H1 (cell line): ENCODE results near the gene ZNF462. TPM values are rescaled to one million over a fixed set of nuclear protein-coding genes. Genes with fewer than 3 reads are reported as not detected.

Experiments
- CTCF ChIA-PET: fragments of 300-600 bp; sonication (Branson Sonifier 250); formaldehyde crosslinking; loops from one replicate; lab custom pipeline; 2021; ENCODE audit not compliant: partially characterized antibody; lab: Charles Lee
- POLR2A ChIA-PET: fragments of 300-600 bp; sonication (Branson Sonifier 250); formaldehyde crosslinking; loops from one replicate; lab custom pipeline; 2021; ENCODE audit warnings: inconsistent platforms; ENCODE audit not compliant: partially characterized antibody; lab: Charles Lee
- DNase-seq, 2 experiments: peaks; one replicate each; pipeline versions ENCODE4 v3.0.0 to v3.0.0-alpha.2; 2010 to 2022; ENCODE audit warnings: low spot score in 2 of 2, low read depth in 1 of 2, mixed read lengths in 1 of 2
- FAIRE-seq: peaks from 2 replicates; lab custom pipeline; 2011; peaks lifted over from hg19 to GRCh38; lab: Jason Lieb, UNC
- H2AFZ ChIP-seq: 2 replicates; pipeline ENCODE4 v1.8.1; 2012; ENCODE audit warnings: low read length, inconsistent platforms
- H2AK5ac ChIP-seq: 2 replicates; pipeline ENCODE4 v1.6.1; 2013; ENCODE audit warnings: low read depth, low read length
- H2BK120ac ChIP-seq: replicated peaks from 2 replicates; pipeline ENCODE3; 2013; ENCODE audit warnings: low read depth, low read length, inconsistent platforms
- H2BK12ac ChIP-seq: 2 replicates; pipeline ENCODE4 v1.6.1; 2013; ENCODE audit warnings: low read depth, low read length
- H2BK15ac ChIP-seq: 2 replicates; pipeline ENCODE4 v1.6.1; 2013; ENCODE audit warnings: low read length
- H2BK20ac ChIP-seq: 2 replicates; pipeline ENCODE4 v1.6.1; 2013; ENCODE audit warnings: low read length
- H2BK5ac ChIP-seq: 2 replicates; pipeline ENCODE4 v1.6.1; 2013; ENCODE audit warnings: low read depth, low read length
- H3K14ac ChIP-seq: 2 replicates; pipeline ENCODE4 v1.6.1; 2013; ENCODE audit warnings: inconsistent platforms; ENCODE audit not compliant: insufficient read length
- H3K18ac ChIP-seq: 2 replicates; pipeline ENCODE4 v1.6.1; 2013; ENCODE audit warnings: low read length; ENCODE audit errors: extremely low read depth
- H3K23ac ChIP-seq: 2 replicates; pipeline ENCODE4 v1.6.1; 2013; ENCODE audit warnings: inconsistent platforms; ENCODE audit not compliant: insufficient read length
- H3K23me2 ChIP-seq: 2 replicates; pipeline ENCODE4 v1.6.1; 2013; ENCODE audit warnings: low read depth, low read length
- H3K27ac ChIP-seq: 2 replicates; pipeline ENCODE4 v1.6.1; 2011; ENCODE audit warnings: low read depth, low read length, inconsistent platforms
- H3K27me3 ChIP-seq, 4 experiments: replicated peaks in 1 of 4; 1 replicate in 1 of 4; 2 replicates in 3 of 4; pipeline versions ENCODE4 v1.6.1 to v1.8.1; 2011 to 2013; ENCODE audit warnings: low read length in 3 of 4, mild to moderate bottlenecking in 3 of 4, inconsistent platforms in 2 of 4, mixed read lengths in 2 of 4, moderate library complexity in 1 of 4; ENCODE audit not compliant: control insufficient read depth in 3 of 4, insufficient read depth in 3 of 4; ENCODE audit errors: extremely low read depth in 1 of 4
- H3K36me3 ChIP-seq, 4 experiments: 2 replicates each; pipeline versions ENCODE4 v1.6.1 to v1.8.1; 2011 to 2013; ENCODE audit warnings: mild to moderate bottlenecking in 4 of 4, low read length in 3 of 4, moderate library complexity in 2 of 4, control low read depth in 1 of 4, inconsistent platforms in 1 of 4; ENCODE audit not compliant: insufficient read depth in 4 of 4, control insufficient read depth in 2 of 4
- H3K4ac ChIP-seq: replicated peaks from 2 replicates; pipeline ENCODE3; 2013; ENCODE audit warnings: low read length, low read depth, mixed read lengths, inconsistent platforms; ENCODE audit not compliant: insufficient read length
- H3K4me1 ChIP-seq, 4 experiments: replicated peaks in 1 of 4; 1 replicate in 1 of 4; 2 replicates in 3 of 4; pipeline versions ENCODE4 v1.6.1 to v1.8.1; 2011 to 2013; ENCODE audit warnings: low read length in 3 of 4, inconsistent platforms in 2 of 4, mixed read lengths in 1 of 4; ENCODE audit not compliant: insufficient read depth in 4 of 4, control insufficient read depth in 3 of 4
- H3K4me2 ChIP-seq, 2 experiments: 2 replicates each; pipeline versions ENCODE4 v1.6.1 to v1.8.1; 2011 to 2013; ENCODE audit warnings: low read depth in 2 of 2, low read length in 2 of 2, control low read depth in 1 of 2, inconsistent platforms in 1 of 2, mild to moderate bottlenecking in 1 of 2; ENCODE audit not compliant: insufficient read depth in 1 of 2
- H3K4me3 ChIP-seq, 4 experiments: fragments of 200-600, 300-600 bp in 1 of 4; sonication (generic), shearing (Covaris generic), sonication (Bioruptor Twin) in 1 of 4; 2 replicates each; pipeline versions ENCODE4 v1.5.1 to v1.8.1; 2011 to 2016; ENCODE audit warnings: low read length in 4 of 4, low read depth in 3 of 4, control low read depth in 2 of 4, inconsistent platforms in 2 of 4, mild to moderate bottlenecking in 2 of 4, mixed read lengths in 1 of 4, moderate library complexity in 1 of 4; ENCODE audit not compliant: insufficient read depth in 2 of 4; ENCODE audit errors: extremely low read depth in 1 of 4
- H3K56ac ChIP-seq: replicated peaks from 2 replicates; pipeline ENCODE3; 2013; ENCODE audit warnings: low read depth, mild to moderate bottlenecking, mixed read lengths, low read length, inconsistent platforms; ENCODE audit not compliant: insufficient read length
- H3K79me1 ChIP-seq: 2 replicates; pipeline ENCODE4 v1.6.1; 2013; ENCODE audit warnings: low read depth, low read length, control low read depth
- H3K79me2 ChIP-seq, 2 experiments: 2 replicates each; pipeline versions ENCODE4 v1.6.1 to v1.8.1; 2012 to 2013; ENCODE audit warnings: low read length in 2 of 2, mild to moderate bottlenecking in 2 of 2, inconsistent platforms in 1 of 2; ENCODE audit not compliant: insufficient read depth in 2 of 2, control insufficient read depth in 1 of 2
- H3K9ac ChIP-seq, 4 experiments: replicated peaks in 1 of 4; 1 replicate in 1 of 4; 2 replicates in 3 of 4; pipeline versions ENCODE4 v1.6.1 to v1.8.1; 2011 to 2013; ENCODE audit warnings: low read depth in 3 of 4, low read length in 3 of 4, control low read depth in 2 of 4, mild to moderate bottlenecking in 2 of 4, moderate library complexity in 2 of 4, inconsistent platforms in 1 of 4; ENCODE audit errors: extremely low read depth in 1 of 4
- H3K9me3 ChIP-seq, 2 experiments: 2 replicates each; pipeline versions ENCODE4 v1.6.1 to v1.8.1; 2012 to 2013; ENCODE audit warnings: mild to moderate bottlenecking in 2 of 2, moderate library complexity in 2 of 2, control low read depth in 1 of 2, inconsistent platforms in 1 of 2, low read depth in 1 of 2, low read length in 1 of 2, mixed read lengths in 1 of 2; ENCODE audit not compliant: insufficient read depth in 2 of 2
- H4K20me1 ChIP-seq, 2 experiments: replicated peaks in 1 of 2; 2 replicates each; pipeline versions ENCODE3 to v1.8.1; 2011 to 2013; ENCODE audit warnings: inconsistent platforms in 2 of 2, low read length in 2 of 2, mild to moderate bottlenecking in 1 of 2; ENCODE audit not compliant: insufficient read depth in 2 of 2, control insufficient read depth in 1 of 2
- H4K5ac ChIP-seq: 2 replicates; pipeline ENCODE4 v1.6.1; 2013; ENCODE audit warnings: low read length, low read depth, mixed read lengths, inconsistent platforms; ENCODE audit not compliant: insufficient read length
- H4K8ac ChIP-seq: 2 replicates; pipeline ENCODE4 v1.8.0; 2013; ENCODE audit warnings: mild to moderate bottlenecking, moderate library complexity, low read length, inconsistent platforms; ENCODE audit not compliant: insufficient read depth; ENCODE audit errors: extremely low read depth
- H4K91ac ChIP-seq: replicated peaks from 2 replicates; pipeline ENCODE3; 2013; ENCODE audit warnings: low read length, mixed read lengths, inconsistent platforms; ENCODE audit not compliant: insufficient read length
- GTF2F1 ChIP-seq: IDR thresholded peaks from 2 replicates; pipeline ENCODE4 v1.6.1; 2012; ENCODE audit warnings: low read depth, low read length, improper control_type of control experiment, borderline replicate concordance
- KDM4A ChIP-seq: IDR thresholded peaks from one replicate; pipeline ENCODE4 v1.7.1; 2012; ENCODE audit warnings: low read depth, mild to moderate bottlenecking, moderate library complexity, low read length, inconsistent platforms; ENCODE audit not compliant: severe bottlenecking
- MAX ChIP-seq: IDR thresholded peaks from 2 replicates; pipeline ENCODE4 v1.6.1; 2012; ENCODE audit warnings: inconsistent platforms
- NANOG ChIP-seq: IDR thresholded peaks from 2 replicates; pipeline ENCODE4 v1.6.1; 2011; ENCODE audit warnings: low read length, low read depth, mild to moderate bottlenecking, inconsistent platforms; ENCODE audit not compliant: insufficient read depth, poor library complexity, severe bottlenecking
- RAD21 ChIP-seq, 2 experiments: IDR thresholded peaks in 1 of 2; conservative IDR thresholded peaks in 1 of 2; 2 replicates each; pipeline ENCODE4 v1.6.1; 2011; ENCODE audit warnings: low read depth in 2 of 2, low read length in 2 of 2, improper control_type of control experiment in 1 of 2, inconsistent platforms in 1 of 2, mild to moderate bottlenecking in 1 of 2, moderate library complexity in 1 of 2
- RBBP5 ChIP-seq: IDR thresholded peaks from 2 replicates; pipeline ENCODE4 v1.7.1; 2012; ENCODE audit warnings: low read depth, mild to moderate bottlenecking, inconsistent platforms, low read length, moderate library complexity, borderline replicate concordance
- SUZ12 ChIP-seq: fragments of 200-600 bp; sonication (generic); IDR thresholded peaks from 2 replicates; pipeline ENCODE4 v1.6.1; 2012; ENCODE audit warnings: mild to moderate bottlenecking, inconsistent platforms, low read length, moderate library complexity, mixed read lengths
- TAF1 ChIP-seq: IDR thresholded peaks from 2 replicates; pipeline ENCODE4 v1.6.1; 2011; ENCODE audit warnings: mild to moderate bottlenecking, low read depth, low read length
- TEAD4 ChIP-seq: IDR thresholded peaks from 2 replicates; pipeline ENCODE4 v1.6.1; 2012; ENCODE audit warnings: low read depth, low read length, inconsistent platforms, mixed read lengths
- WGBS, 2 experiments: shearing (Covaris generic) in 1 of 2; methylation state at CpG; one replicate each; pipeline versions ENCODE4 v1.1.6 to v1.1.7; 2013 to 2015; ENCODE audit warnings: low lambda C conversion rate in 2 of 2, mixed read lengths in 2 of 2, inconsistent platforms in 1 of 2, low coverage in 1 of 2, missing lambda C conversion rate in 1 of 2; ENCODE audit not compliant: insufficient replicate concordance in 2 of 2, insufficient coverage in 1 of 2, insufficient read length in 1 of 2; ENCODE audit errors: extremely low coverage in 1 of 2, missing lambda C conversion rate in 1 of 2; 5-methylcytosine and 5-hydroxymethylcytosine counted together
- polyA plus RNA-seq, 7 experiments: library from polyadenylated mRNA; depleted of rRNA in 3 of 7; stranded (reverse) in 5 of 7; unstranded in 2 of 7; fragments of >200 nt in 5 of 7; fragments of 200-250 nt in 2 of 7; gene quantifications; 1 replicate in 5 of 7; 2 replicates in 1 of 7; 4 replicates in 1 of 7; pipeline versions ENCODE4 v1.2.1 to v1.2.3, GENCODE V29; 2011 to 2013; ENCODE audit warnings: missing spikeins in 2 of 7, mixed read lengths in 2 of 7
- total RNA-seq: library from RNA; stranded (reverse); fragmentation: NEBNext Ultra II Directional; extraction: Animal tissue kit (Norgen Biotek cat#: 25700); gene quantifications from 2 replicates; pipeline ENCODE4 v1.2.1, GENCODE V29; 2021

Gene ZNF462
- total and polyA plus RNA-seq, 2 of the 8 experiments (the other 6 are each of a cell fraction or from before 2014, with no cell fraction given) = 30.0 to 163 TPM

- DNase-seq = no peak
- Histone ChIP-seq H2BK20ac (no peak overlapping the region), H3K36me3 (peaks cover 2 to 51% (median 26%) of the 10 kb centered on the region in 4 experiments; a peak in 6 of 8 replicates), H3K4ac (no peak overlapping the region), H3K14ac (no peak overlapping the region), H2AFZ (no peak overlapping the region), H4K20me1 (no peaks in the 10 kb centered on the region), H3K4me3 (no peak overlapping the region), H4K5ac (no peak overlapping the region), H3K79me2 (peaks cover 0 to 56% of the 10 kb centered on the region in 2 experiments; a peak in 2 of 4 replicates), H2AK5ac (no peak overlapping the region), H3K56ac (no peak overlapping the region), H3K27me3 (no peaks in the 10 kb centered on the region), H3K9ac (no peak overlapping the region), H2BK5ac (no peak overlapping the region), H3K9me3 (no peaks in the 10 kb centered on the region), H2BK15ac (no peak overlapping the region), H3K27ac (no peak overlapping the region), H4K91ac (no peak overlapping the region), H3K23me2 (no peaks in the 10 kb centered on the region), H3K79me1 (no peaks in the 10 kb centered on the region), H3K18ac (no peak overlapping the region), H3K4me2 (no peak overlapping the region), H3K4me1 (peaks cover 3 to 12% (median 7%) of the 10 kb centered on the region in 4 experiments; a peak in 4 of 7 replicates), H3K23ac (no peak overlapping the region), H2BK120ac (no peak overlapping the region), H4K8ac (no peak overlapping the region), H2BK12ac (no peak overlapping the region)
- CTCF ChIA-PET = no interaction called here
- TF ChIP-seq NANOG (no peak), RAD21 (IDR thresholded peaks at IDR 0.05 in 1 of 2, conservative IDR thresholded peaks at IDR 0.05 in 1 of 2; ENCODE audit: low read depth in 2 of 2, low read length in 2 of 2) (no peak), SUZ12 (no peak), TEAD4 (no peak), KDM4A (no peak), TAF1 (no peak), RBBP5 (no peak), MAX (no peak), GTF2F1 (no peak)
- POLR2A ChIA-PET = no interaction called here
- WGBS, 2 experiments = 76% methylated on average over 3 of the region's 3 CpGs; no CpG with 5 or more reads in 1 of the 2 experiments
- no peak for FAIRE-seq
Observed at GRCh38 chr9:106963684-106964083, 100.7 kb downstream of the ZNF462 start.
